HEK293 (cell line): Measurements from ENCODE around the gene ZNF174.

ENCODE experiments used
- CTCF ChIA-PET: fragments of 350-600 bp; formaldehyde crosslinking; extraction: SDS; loops from one replicate; lab custom pipeline; 2021; ENCODE audit warnings: antibody characterized with exemption; lab: Yijun Ruan, JAX
- POLR2A ChIA-PET: fragments of 300-600 bp; formaldehyde crosslinking; extraction: SDS; loops from one replicate; lab custom pipeline; 2020; ENCODE audit warnings: antibody characterized with exemption, inconsistent platforms; lab: Yijun Ruan, JAX
- H3K27ac ChIP-seq: fragments of 200-500 bp; sonication (Bioruptor generic); 2 replicates; pipeline ENCODE4 v1.5.1; 2014; ENCODE audit warnings: low read depth, low read length, control low read depth, inconsistent platforms; ENCODE audit errors: extremely low read depth
- H3K36me3 ChIP-seq, 2 experiments: fragments of 200-500 bp in 1 of 2; sonication (Bioruptor generic) in 1 of 2; 1 replicate in 1 of 2; 2 replicates in 1 of 2; pipeline ENCODE4 v1.5.1; 2014 to 2017; ENCODE audit warnings: inconsistent platforms in 2 of 2, low read length in 2 of 2; ENCODE audit not compliant: control insufficient read depth in 2 of 2, insufficient read depth in 1 of 2
- H3K4me1 ChIP-seq: fragments of 200-500 bp; sonication (Bioruptor generic); 2 replicates; pipeline ENCODE4 v1.5.1; 2014; ENCODE audit warnings: mild to moderate bottlenecking, low read length, inconsistent platforms; ENCODE audit not compliant: control insufficient read depth, insufficient read depth
- H3K4me3 ChIP-seq: 2 replicates; pipeline ENCODE4 v1.5.1; 2011; ENCODE audit warnings: low read depth, mild to moderate bottlenecking, control low read depth, low read length, moderate library complexity
- H3K9me3 ChIP-seq: fragments of 200-500 bp; sonication (Bioruptor generic); 2 replicates; pipeline ENCODE4 v1.5.1; 2014; ENCODE audit warnings: low read depth, low read length, inconsistent platforms; ENCODE audit not compliant: control insufficient read depth, insufficient read depth
- HOXD13 ChIP-seq: sonication (generic); formaldehyde crosslinking; IDR thresholded peaks from 2 replicates; pipeline ENCODE4 v1.8.0; 2022; ENCODE audit warnings: missing genetic modification reagents, borderline replicate concordance
- KLF7 ChIP-seq: fragments of 450-650 bp; formaldehyde crosslinking; IDR thresholded peaks from 2 replicates; pipeline ENCODE4 v1.5.1; 2016; ENCODE audit warnings: missing biosample characterization, missing genetic modification characterization, borderline replicate concordance
- OSR2 ChIP-seq: fragments of 450-650 bp; formaldehyde crosslinking; IDR thresholded peaks from 2 replicates; pipeline ENCODE4 v1.5.1; 2016; ENCODE audit warnings: missing biosample characterization, missing genetic modification characterization
- REPIN1 ChIP-seq: fragments of 450-650 bp; formaldehyde crosslinking; IDR thresholded peaks from 2 replicates; pipeline ENCODE4 v1.5.1; 2017; ENCODE audit warnings: missing biosample characterization, missing genetic modification characterization, low read depth
- SP7 ChIP-seq: fragments of 450-650 bp; formaldehyde crosslinking; IDR thresholded peaks from 2 replicates; pipeline ENCODE4 v1.5.1; 2016; ENCODE audit warnings: missing biosample characterization, missing genetic modification characterization
- ZFHX2 ChIP-seq: fragments of 450-650 bp; formaldehyde crosslinking; conservative IDR thresholded peaks from 2 replicates; pipeline ENCODE4 v1.5.1; 2016; ENCODE audit warnings: missing biosample characterization, missing genetic modification characterization
- ZFP37 ChIP-seq: fragments of 450-650 bp; formaldehyde crosslinking; IDR thresholded peaks from 2 replicates; pipeline ENCODE4 v1.5.1; 2016; ENCODE audit warnings: missing biosample characterization, missing genetic modification characterization
- ZNF121 ChIP-seq: fragments of 450-650 bp; formaldehyde crosslinking; IDR thresholded peaks from 2 replicates; pipeline ENCODE4 v1.5.1; 2016; ENCODE audit warnings: missing biosample characterization, missing genetic modification characterization
- ZNF155 ChIP-seq: fragments of 450-650 bp; formaldehyde crosslinking; IDR thresholded peaks from 2 replicates; pipeline ENCODE4 v1.5.1; 2016; ENCODE audit warnings: missing biosample characterization, missing genetic modification characterization
- ZNF157 ChIP-seq: fragments of 450-650 bp; formaldehyde crosslinking; IDR thresholded peaks from 2 replicates; pipeline ENCODE4 v1.5.1; 2016; ENCODE audit warnings: missing biosample characterization, missing genetic modification characterization
- ZNF175 ChIP-seq: fragments of 450-650 bp; formaldehyde crosslinking; IDR thresholded peaks from 2 replicates; pipeline ENCODE4 v1.5.1; 2016; ENCODE audit warnings: missing biosample characterization, missing genetic modification characterization
- ZNF184 ChIP-seq: fragments of 450-650 bp; IDR thresholded peaks from 2 replicates; pipeline ENCODE4 v1.5.1; 2018; ENCODE audit warnings: missing biosample characterization, mild to moderate bottlenecking, missing genetic modification characterization
- ZNF202 ChIP-seq: fragments of 450-650 bp; formaldehyde crosslinking; IDR thresholded peaks from 2 replicates; pipeline ENCODE4 v1.5.1; 2016; ENCODE audit warnings: missing biosample characterization, missing genetic modification characterization, borderline replicate concordance
- ZNF23 ChIP-seq: fragments of 450-650 bp; formaldehyde crosslinking; IDR thresholded peaks from 2 replicates; pipeline ENCODE4 v1.5.1; 2016; ENCODE audit warnings: missing biosample characterization, missing genetic modification characterization, borderline replicate concordance
- ZNF324 ChIP-seq: fragments of 450-650 bp; formaldehyde crosslinking; IDR thresholded peaks from 2 replicates; pipeline ENCODE4 v1.5.1; 2016; ENCODE audit warnings: missing biosample characterization, missing genetic modification characterization
- ZNF423 ChIP-seq: fragments of 450-650 bp; formaldehyde crosslinking; IDR thresholded peaks from 2 replicates; pipeline ENCODE4 v1.5.1; 2016; ENCODE audit warnings: missing biosample characterization, missing genetic modification characterization
- ZNF433 ChIP-seq: fragments of 450-650 bp; formaldehyde crosslinking; IDR thresholded peaks from 2 replicates; pipeline ENCODE4 v1.5.1; 2016; ENCODE audit warnings: missing biosample characterization, missing genetic modification characterization, low read depth
- ZNF560 ChIP-seq: fragments of 450-650 bp; formaldehyde crosslinking; IDR thresholded peaks from 2 replicates; pipeline ENCODE4 v1.5.1; 2017; ENCODE audit warnings: missing biosample characterization, missing genetic modification characterization, borderline replicate concordance
- ZNF658 ChIP-seq: fragments of 450-650 bp; formaldehyde crosslinking; IDR thresholded peaks from 2 replicates; pipeline ENCODE4; 2016; ENCODE audit warnings: missing biosample characterization, missing genetic modification characterization
- ZNF670 ChIP-seq: fragments of 450-650 bp; formaldehyde crosslinking; IDR thresholded peaks from 2 replicates; pipeline ENCODE4 v1.5.1; 2016; ENCODE audit warnings: missing biosample characterization, missing genetic modification characterization, low read depth
- TF ChIP-seq, protein P1 (sequence below): fragments of 450-650 bp; formaldehyde crosslinking; IDR thresholded peaks from 2 replicates; pipeline ENCODE4 v1.5.1; 2017; ENCODE audit warnings: missing biosample characterization, missing genetic modification characterization
- TF ChIP-seq, protein P2 (sequence below): fragments of 450-650 bp; formaldehyde crosslinking; IDR thresholded peaks from 2 replicates; pipeline ENCODE4; 2016; ENCODE audit warnings: missing biosample characterization, missing genetic modification characterization
- TF ChIP-seq, protein P3 (sequence below): fragments of 450-650 bp; formaldehyde crosslinking; IDR thresholded peaks from 2 replicates; pipeline ENCODE4 v1.5.1; 2016; ENCODE audit warnings: missing biosample characterization, missing genetic modification characterization, low read depth
- TF ChIP-seq, protein P4 (sequence below): fragments of 450-650 bp; formaldehyde crosslinking; optimal IDR thresholded peaks from 2 replicates; pipeline ENCODE3; 2016; ENCODE audit warnings: missing biosample characterization, mild to moderate bottlenecking, missing genetic modification characterization

The ZNF174 gene

DNA sequence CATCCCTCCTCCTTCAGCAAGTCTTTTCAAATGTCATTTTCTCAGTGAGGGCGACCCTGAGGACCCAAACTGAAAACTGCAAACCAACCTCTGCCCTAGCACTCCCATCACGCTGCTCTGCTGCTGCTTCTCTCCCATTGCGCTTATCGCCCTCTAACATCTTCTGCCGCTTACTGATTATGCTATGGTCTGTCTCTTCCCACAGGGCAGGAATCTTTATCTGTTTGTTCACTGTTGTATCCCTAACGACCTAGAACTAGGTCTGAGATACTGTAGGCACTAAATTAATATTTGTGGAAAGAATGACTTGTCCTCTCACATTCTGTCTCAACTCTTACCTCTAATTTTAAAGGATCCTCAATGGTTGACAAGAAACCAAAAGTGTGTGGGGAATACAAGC, 12.7 kb upstream of the ZNF174 start:
- ChIA-PET CTCF (interaction anchor here (0.9 kb wide), 1 partner anchor 122 kb away, joined by 4 read pairs; no protein-coding TSS in a partner anchor), POLR2A (interaction anchor here (1.1 kb wide), 1 partner anchor 8 kb away, joined by 3 read pairs; no protein-coding TSS in a partner anchor)
- Histone ChIP-seq H3K4me1 (no peaks in the 10 kb centered on the region), H3K36me3 (peaks cover 7 to 72% of the 10 kb centered on the region in 2 experiments; a peak in 2 of 3 replicates), H3K9me3 (no peaks in the 10 kb centered on the region), H3K4me3 (no peak overlapping the region), H3K27ac (no peak overlapping the region)
- no peak for TF ChIP-seq ZNF23 (tag by site-specific recombination)
- no peak for TF ChIP-seq SP7 (tag by site-specific recombination)
- no peak for TF ChIP-seq ZNF324 (tag by site-specific recombination)
- TF ChIP-seq REPIN1: no peak
- TF ChIP-seq ZFP37: no peak
- TF ChIP-seq, protein P1, sequence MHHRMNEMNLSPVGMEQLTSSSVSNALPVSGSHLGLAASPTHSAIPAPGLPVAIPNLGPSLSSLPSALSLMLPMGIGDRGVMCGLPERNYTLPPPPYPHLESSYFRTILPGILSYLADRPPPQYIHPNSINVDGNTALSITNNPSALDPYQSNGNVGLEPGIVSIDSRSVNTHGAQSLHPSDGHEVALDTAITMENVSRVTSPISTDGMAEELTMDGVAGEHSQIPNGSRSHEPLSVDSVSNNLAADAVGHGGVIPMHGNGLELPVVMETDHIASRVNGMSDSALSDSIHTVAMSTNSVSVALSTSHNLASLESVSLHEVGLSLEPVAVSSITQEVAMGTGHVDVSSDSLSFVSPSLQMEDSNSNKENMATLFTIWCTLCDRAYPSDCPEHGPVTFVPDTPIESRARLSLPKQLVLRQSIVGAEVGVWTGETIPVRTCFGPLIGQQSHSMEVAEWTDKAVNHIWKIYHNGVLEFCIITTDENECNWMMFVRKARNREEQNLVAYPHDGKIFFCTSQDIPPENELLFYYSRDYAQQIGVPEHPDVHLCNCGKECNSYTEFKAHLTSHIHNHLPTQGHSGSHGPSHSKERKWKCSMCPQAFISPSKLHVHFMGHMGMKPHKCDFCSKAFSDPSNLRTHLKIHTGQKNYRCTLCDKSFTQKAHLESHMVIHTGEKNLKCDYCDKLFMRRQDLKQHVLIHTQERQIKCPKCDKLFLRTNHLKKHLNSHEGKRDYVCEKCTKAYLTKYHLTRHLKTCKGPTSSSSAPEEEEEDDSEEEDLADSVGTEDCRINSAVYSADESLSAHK (tag by site-specific recombination): no peak
- TF ChIP-seq, protein P2, sequence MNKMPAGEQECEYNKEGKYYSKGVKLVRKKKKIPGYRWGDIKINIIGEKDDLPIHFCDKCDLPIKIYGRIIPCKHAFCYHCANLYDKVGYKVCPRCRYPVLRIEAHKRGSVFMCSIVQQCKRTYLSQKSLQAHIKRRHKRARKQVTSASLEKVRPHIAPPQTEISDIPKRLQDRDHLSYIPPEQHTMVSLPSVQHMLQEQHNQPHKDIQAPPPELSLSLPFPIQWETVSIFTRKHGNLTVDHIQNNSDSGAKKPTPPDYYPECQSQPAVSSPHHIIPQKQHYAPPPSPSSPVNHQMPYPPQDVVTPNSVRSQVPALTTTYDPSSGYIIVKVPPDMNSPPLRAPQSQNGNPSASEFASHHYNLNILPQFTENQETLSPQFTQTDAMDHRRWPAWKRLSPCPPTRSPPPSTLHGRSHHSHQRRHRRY (tag by site-specific recombination): no peak
- no peak for TF ChIP-seq ZNF658 (tag by site-specific recombination)
- no peak for TF ChIP-seq ZNF157 (tag by site-specific recombination)
- TF ChIP-seq ZNF184 (tag by site-specific recombination): no peak
- TF ChIP-seq ZNF175 (tag by site-specific recombination): no peak

DNA sequence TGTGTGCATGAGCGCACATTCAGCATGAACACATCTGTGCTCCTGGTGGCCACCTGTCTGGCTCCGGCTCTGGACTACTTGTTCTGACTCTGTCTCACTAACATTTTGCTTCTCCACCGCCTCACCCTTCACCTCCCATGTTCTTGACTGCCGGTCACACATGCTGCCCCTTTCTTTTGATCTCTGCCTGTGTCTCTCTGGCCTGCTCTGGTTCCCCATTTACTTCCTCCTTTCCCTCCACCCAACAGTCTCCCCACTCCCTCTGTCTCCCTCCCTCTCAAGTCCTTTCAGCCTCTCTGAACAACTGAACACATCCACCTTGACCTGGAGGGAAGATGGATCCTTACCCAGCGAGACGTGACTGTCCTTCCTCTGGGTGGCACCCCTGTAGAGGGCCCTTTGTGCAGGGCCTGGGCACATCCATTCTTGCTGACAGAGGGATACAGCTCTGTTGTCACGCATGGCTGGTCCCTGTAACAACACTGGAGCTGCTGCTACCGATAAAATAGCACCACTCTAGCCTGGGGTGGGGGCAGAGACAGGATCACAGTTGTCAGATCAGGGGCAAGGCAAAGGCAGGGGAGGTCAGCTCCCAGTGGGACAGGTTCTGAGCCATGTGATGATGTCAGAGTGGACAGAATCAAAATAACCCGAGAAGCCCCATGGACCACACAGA, 11.2 kb upstream of the ZNF174 start:
- peaks cover 16 to 72% of the 10 kb centered on the region in 2 experiments for H3K36me3 ChIP-seq
- ChIA-PET POLR2A (interaction anchor here (1.3 kb wide), 1 partner anchor 11 kb away, joined by 3 read pairs; the partner anchor contains the start of genes ZNF174 and ZSCAN32), CTCF (no interaction called here)
- H3K4me3 ChIP-seq: no peak overlapping the region
- no peaks in the 10 kb centered on the region for H3K9me3 ChIP-seq
- H3K27ac ChIP-seq: no peak overlapping the region
- no peaks in the 10 kb centered on the region for H3K4me1 ChIP-seq
- TF ChIP-seq ZNF670 (no peak), ZNF560 (tag by site-specific recombination) (no peak), ZFHX2 (tag by site-specific recombination) (no peak), HOXD13 (CRISPR knock-in tag) (no peak), ZNF423 (no peak), ZNF202 (tag by site-specific recombination) (no peak), ZNF121 (tag by site-specific recombination) (no peak), OSR2 (tag by site-specific recombination) (no peak), ZNF155 (tag by site-specific recombination) (no peak), ZNF433 (tag by site-specific recombination) (no peak), KLF7 (no peak)
- TF ChIP-seq, protein P3, sequence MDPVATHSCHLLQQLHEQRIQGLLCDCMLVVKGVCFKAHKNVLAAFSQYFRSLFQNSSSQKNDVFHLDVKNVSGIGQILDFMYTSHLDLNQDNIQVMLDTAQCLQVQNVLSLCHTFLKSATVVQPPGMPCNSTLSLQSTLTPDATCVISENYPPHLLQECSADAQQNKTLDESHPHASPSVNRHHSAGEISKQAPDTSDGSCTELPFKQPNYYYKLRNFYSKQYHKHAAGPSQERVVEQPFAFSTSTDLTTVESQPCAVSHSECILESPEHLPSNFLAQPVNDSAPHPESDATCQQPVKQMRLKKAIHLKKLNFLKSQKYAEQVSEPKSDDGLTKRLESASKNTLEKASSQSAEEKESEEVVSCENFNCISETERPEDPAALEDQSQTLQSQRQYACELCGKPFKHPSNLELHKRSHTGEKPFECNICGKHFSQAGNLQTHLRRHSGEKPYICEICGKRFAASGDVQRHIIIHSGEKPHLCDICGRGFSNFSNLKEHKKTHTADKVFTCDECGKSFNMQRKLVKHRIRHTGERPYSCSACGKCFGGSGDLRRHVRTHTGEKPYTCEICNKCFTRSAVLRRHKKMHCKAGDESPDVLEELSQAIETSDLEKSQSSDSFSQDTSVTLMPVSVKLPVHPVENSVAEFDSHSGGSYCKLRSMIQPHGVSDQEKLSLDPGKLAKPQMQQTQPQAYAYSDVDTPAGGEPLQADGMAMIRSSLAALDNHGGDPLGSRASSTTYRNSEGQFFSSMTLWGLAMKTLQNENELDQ (tag by site-specific recombination): no peak
- TF ChIP-seq, protein P4, sequence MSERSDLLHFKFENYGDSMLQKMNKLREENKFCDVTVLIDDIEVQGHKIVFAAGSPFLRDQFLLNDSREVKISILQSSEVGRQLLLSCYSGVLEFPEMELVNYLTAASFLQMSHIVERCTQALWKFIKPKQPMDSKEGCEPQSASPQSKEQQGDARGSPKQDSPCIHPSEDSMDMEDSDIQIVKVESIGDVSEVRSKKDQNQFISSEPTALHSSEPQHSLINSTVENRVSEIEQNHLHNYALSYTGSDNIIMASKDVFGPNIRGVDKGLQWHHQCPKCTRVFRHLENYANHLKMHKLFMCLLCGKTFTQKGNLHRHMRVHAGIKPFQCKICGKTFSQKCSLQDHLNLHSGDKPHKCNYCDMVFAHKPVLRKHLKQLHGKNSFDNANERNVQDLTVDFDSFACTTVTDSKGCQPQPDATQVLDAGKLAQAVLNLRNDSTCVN: no peak
